Smooth muscle cell of bladder (primary cell): ENCODE results near the gene SLC22A5. TPM values are rescaled to one million over a fixed set of nuclear protein-coding genes. Genes with fewer than 3 reads are reported as not detected.

Experiments used
- total RNA-seq: library from RNA; depleted of rRNA; stranded (reverse); fragments of >200 nt; gene quantifications from 2 replicates; pipeline ENCODE4 v1.2.3, GENCODE V29; 2014

The SLC22A5 gene
- 4.3 and 5.5 TPM in 2 replicates for total RNA-seq

GRCh38 chr5:132369474-132370180 is at the start of gene SLC22A5:
SLC22A5 (plus strand) TSS chr5:132369710; CDS start chr5:132369973, 263 bp downstream.

Other genes with a start within 250 kb of the SLC22A5 start
- gene P4HA2, start 141.9 kb upstream of the SLC22A5 start, total RNA-seq = 243 and 574 TPM in 2 replicates
- 27.7 and 53.3 TPM in 2 replicates for gene PDLIM4, start 112.0 kb upstream of the SLC22A5 start, total RNA-seq
- gene SLC22A4, start 75.3 kb upstream of the SLC22A5 start, total RNA-seq = 0.83 and 1.00 TPM in 2 replicates
- gene IRF1, start 121.1 kb downstream of the SLC22A5 start, total RNA-seq = 12.3 and 13.8 TPM in 2 replicates
- not detected in 2 replicates for gene IL5, start 173.8 kb downstream of the SLC22A5 start, total RNA-seq
- 26.5 and 31.0 TPM in 2 replicates for gene RAD50, start 187.3 kb downstream of the SLC22A5 start, total RNA-seq